HL-60 (cell line): Measurements from ENCODE around the gene SH3BP2.

ENCODE experiments used
- CTCF ChIP-seq: IDR thresholded peaks from one replicate; pipeline ENCODE4 v1.5.1; 2011; ENCODE audit warnings: low read length, control low read depth, inconsistent platforms; ENCODE audit not compliant: insufficient read depth
- SPI1 ChIP-seq: IDR thresholded peaks from 2 replicates; pipeline ENCODE4 v1.6.1; 2012; ENCODE audit warnings: low read depth, mild to moderate bottlenecking, borderline replicate concordance

DNA sequence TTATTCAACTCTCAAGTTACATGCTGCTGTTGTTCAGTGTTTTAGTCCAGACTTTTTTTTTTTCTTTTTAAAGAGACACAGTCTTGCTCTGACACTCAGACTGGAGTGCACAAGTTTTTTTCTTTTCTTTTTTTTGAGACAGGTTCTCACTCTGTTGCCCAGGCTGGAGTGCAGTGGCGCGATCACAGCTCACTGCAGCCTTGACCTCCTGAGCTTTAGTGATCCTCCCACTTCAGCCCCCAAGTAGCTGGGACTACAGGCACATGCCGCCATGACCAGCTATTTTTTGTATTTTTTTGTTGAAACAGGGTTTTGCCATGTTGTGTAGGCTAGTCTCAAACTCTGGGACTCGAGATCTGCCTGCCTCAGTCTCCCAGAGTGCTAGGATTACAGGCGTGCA is 62.7 kb downstream of the SH3BP2 start:
- TF ChIP-seq CTCF: no peak
- no peak for TF ChIP-seq SPI1
